Measurements from ENCODE around the gene SCO2.

Gene SCO2

GRCh38 chr22:50525104-50525857 is at the start of gene SCO2:
TSS of gene SCO2 (minus strand) at chr22:50525598. CDS start at chr22:50524411, 1,187 bp downstream.
- DNase-seq = peak; percentile 99

- no peak for DNase-seq
These were observed 49.0 kb upstream of the SCO2 start for GRCh38 chr22:50574383-50574755.

GRCh38 chr22:50573491-50574382 is 48.3 kb upstream of the SCO2 start:
- DNase-seq = no peak

- no peak for DNase-seq
These were observed 47.6 kb upstream of the SCO2 start for GRCh38 chr22:50572965-50573364.

GRCh38 chr22:50571264-50572175 is 46.1 kb upstream of the SCO2 start:
- DNase-seq = no peak

GRCh38 chr22:50570861-50571260 is 45.5 kb upstream of the SCO2 start:
- DNase-seq = no peak

GRCh38 chr22:50569896-50570535 is 44.6 kb upstream of the SCO2 start:
- no peak for DNase-seq

GRCh38 chr22:50569041-50569459 is 43.7 kb upstream of the SCO2 start:
- DNase-seq = no peak

GRCh38 chr22:50568626-50569025 is 43.2 kb upstream of the SCO2 start:
- DNase-seq = no peak

GRCh38 chr22:50567721-50568252 is 42.4 kb upstream of the SCO2 start:
- no peak for DNase-seq

GRCh38 chr22:50564289-50564688 is 38.9 kb upstream of the SCO2 start:
- DNase-seq = no peak

- no peak for DNase-seq
These were observed 38.2 kb upstream of the SCO2 start for GRCh38 chr22:50563413-50564160.

GRCh38 chr22:50562523-50563412 is 37.4 kb upstream of the SCO2 start, which contains the start of gene SYCE3:
TSS of gene SYCE3 (minus strand) at chr22:50562919. CDS start at chr22:50556405, 6,514 bp downstream.
- DNase-seq = peak; percentile 99

GRCh38 chr22:50561401-50562358 is 36.3 kb upstream of the SCO2 start:
- no peak for DNase-seq

GRCh38 chr22:50560034-50560433 is 34.6 kb upstream of the SCO2 start:
- no peak for DNase-seq

GRCh38 chr22:50556703-50557102 is 31.3 kb upstream of the SCO2 start:
- DNase-seq = no peak

- DNase-seq = no peak
These were observed 27.9 kb upstream of the SCO2 start for GRCh38 chr22:50553310-50553709.

GRCh38 chr22:50551160-50551752 is 25.9 kb upstream of the SCO2 start:
- no peak for DNase-seq

GRCh38 chr22:50550395-50550794 is 25.0 kb upstream of the SCO2 start:
- DNase-seq = no peak

Measured in NCI-H69 (cell line).